MM.1S (cell line): Measurements from ENCODE around the gene SHOC2.

ENCODE experiments used
- DNase-seq: peaks from one replicate; pipeline ENCODE4 v3.0.0-alpha.2; 2015
- H2AFZ ChIP-seq: fragments of 300-600 bp; sonication (generic); 2 replicates; pipeline ENCODE4 v1.6.0; 2016; ENCODE audit warnings: antibody characterized with exemption, low read length
- H3F3A ChIP-seq: fragments of 300-600 bp; sonication (generic); 2 replicates; pipeline ENCODE4 v1.6.1; 2016; ENCODE audit warnings: mild to moderate bottlenecking, antibody characterized with exemption, low read length, moderate library complexity, mixed read lengths; ENCODE audit not compliant: insufficient read depth
- H3K27ac ChIP-seq: fragments of 300-600 bp; sonication (generic); 2 replicates; pipeline ENCODE4 v1.5.1; 2016; ENCODE audit warnings: mild to moderate bottlenecking, low read length
- H3K27me3 ChIP-seq: fragments of 300-600 bp; sonication (generic); replicated peaks from 2 replicates; pipeline ENCODE4 v1.6.0; 2016; ENCODE audit warnings: low read length; ENCODE audit not compliant: insufficient read depth
- H3K36me3 ChIP-seq: fragments of 300-600 bp; sonication (generic); replicated peaks from 2 replicates; pipeline ENCODE4 v1.6.1; 2016; ENCODE audit warnings: mild to moderate bottlenecking, low read length, mixed read lengths; ENCODE audit not compliant: insufficient read depth
- H3K4me1 ChIP-seq: fragments of 300-600 bp; sonication (generic); 2 replicates; pipeline ENCODE4 v1.6.1; 2016; ENCODE audit warnings: low read length, mixed read lengths
- H3K4me2 ChIP-seq: fragments of 300-600 bp; sonication (generic); 2 replicates; pipeline ENCODE4 v1.6.0; 2016; ENCODE audit warnings: low read depth, low read length
- H3K4me3 ChIP-seq: fragments of 300-600 bp; sonication (generic); 2 replicates; pipeline ENCODE4 v1.5.1; 2016; ENCODE audit warnings: low read length, mixed read lengths
- H3K79me2 ChIP-seq: fragments of 300-600 bp; sonication (generic); 2 replicates; pipeline ENCODE4 v1.6.1; 2016; ENCODE audit warnings: mixed run types, low read length, mixed read lengths
- H3K9ac ChIP-seq: fragments of 300-600 bp; sonication (generic); 2 replicates; pipeline ENCODE4 v1.6.1; 2016; ENCODE audit warnings: low read length, mixed read lengths
- H3K9me2 ChIP-seq: fragments of 300-600 bp; sonication (generic); replicated peaks from 2 replicates; pipeline ENCODE4 v1.6.1; 2016; ENCODE audit warnings: mild to moderate bottlenecking, low read length, mixed read lengths; ENCODE audit not compliant: insufficient read depth
- H3K9me3 ChIP-seq: fragments of 300-600 bp; sonication (generic); replicated peaks from 2 replicates; pipeline ENCODE4 v1.6.1; 2016; ENCODE audit warnings: mild to moderate bottlenecking, low read length, mixed read lengths; ENCODE audit not compliant: insufficient read depth
- H4K20me1 ChIP-seq: fragments of 300-600 bp; sonication (generic); 2 replicates; pipeline ENCODE4 v1.6.1; 2016; ENCODE audit warnings: mild to moderate bottlenecking, low read length, moderate library complexity, mixed read lengths; ENCODE audit not compliant: insufficient read depth
- EZH2 ChIP-seq: fragments of 300-600 bp; sonication (generic); optimal IDR thresholded peaks from 2 replicates; pipeline ENCODE3; 2017; ENCODE audit warnings: low read depth, mild to moderate bottlenecking, antibody characterized with exemption, low read length, mixed read lengths
- EZH2phosphoT487 ChIP-seq: fragments of 300-600 bp; sonication (generic); IDR thresholded peaks from 2 replicates; pipeline ENCODE4 v1.6.1; 2018; ENCODE audit warnings: antibody characterized with exemption, low read length
- TF ChIP-seq, protein P1 (sequence below): fragments of 300-600 bp; sonication (generic); IDR thresholded peaks from 2 replicates; pipeline ENCODE4 v1.5.1; 2016; ENCODE audit warnings: antibody characterized with exemption, low read length, mixed read lengths

Gene SHOC2

GRCh38 chr10:111039522-111039921 lies 120.1 kb downstream of the SHOC2 start:
- no peaks in the 10 kb centered on the region for H3K79me2 ChIP-seq
- no peak overlapping the region for H3K4me3 ChIP-seq

GRCh38 chr10:111057006-111057405 lies 137.6 kb downstream of the SHOC2 start:
- H3K27ac ChIP-seq: no peak overlapping the region
- no peaks in the 10 kb centered on the region for H4K20me1 ChIP-seq
- no peaks in the 10 kb centered on the region for H3K9me2 ChIP-seq
- no peak overlapping the region for H2AFZ ChIP-seq
- H3K4me1 ChIP-seq: no peaks in the 10 kb centered on the region
- no peak overlapping the region for H3K9ac ChIP-seq
- no peak for TF ChIP-seq EZH2
- TF ChIP-seq EZH2phosphoT487: no peak
- TF ChIP-seq, protein P1, sequence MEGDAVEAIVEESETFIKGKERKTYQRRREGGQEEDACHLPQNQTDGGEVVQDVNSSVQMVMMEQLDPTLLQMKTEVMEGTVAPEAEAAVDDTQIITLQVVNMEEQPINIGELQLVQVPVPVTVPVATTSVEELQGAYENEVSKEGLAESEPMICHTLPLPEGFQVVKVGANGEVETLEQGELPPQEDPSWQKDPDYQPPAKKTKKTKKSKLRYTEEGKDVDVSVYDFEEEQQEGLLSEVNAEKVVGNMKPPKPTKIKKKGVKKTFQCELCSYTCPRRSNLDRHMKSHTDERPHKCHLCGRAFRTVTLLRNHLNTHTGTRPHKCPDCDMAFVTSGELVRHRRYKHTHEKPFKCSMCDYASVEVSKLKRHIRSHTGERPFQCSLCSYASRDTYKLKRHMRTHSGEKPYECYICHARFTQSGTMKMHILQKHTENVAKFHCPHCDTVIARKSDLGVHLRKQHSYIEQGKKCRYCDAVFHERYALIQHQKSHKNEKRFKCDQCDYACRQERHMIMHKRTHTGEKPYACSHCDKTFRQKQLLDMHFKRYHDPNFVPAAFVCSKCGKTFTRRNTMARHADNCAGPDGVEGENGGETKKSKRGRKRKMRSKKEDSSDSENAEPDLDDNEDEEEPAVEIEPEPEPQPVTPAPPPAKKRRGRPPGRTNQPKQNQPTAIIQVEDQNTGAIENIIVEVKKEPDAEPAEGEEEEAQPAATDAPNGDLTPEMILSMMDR: no peak
- DNase-seq: no peak
- H3K9me3 ChIP-seq: no peaks in the 10 kb centered on the region
- H3K36me3 ChIP-seq: no peaks in the 10 kb centered on the region
- H3K27me3 ChIP-seq: no peaks in the 10 kb centered on the region
- H3K4me2 ChIP-seq: no peak overlapping the region
- H3K4me3 ChIP-seq: no peak overlapping the region
- H3K79me2 ChIP-seq: no peaks in the 10 kb centered on the region
- no peaks in the 10 kb centered on the region for H3F3A ChIP-seq

More at GRCh38 chr10:111039522-111039921, 120.1 kb downstream of the SHOC2 start:
- Histone ChIP-seq H3F3A (no peaks in the 10 kb centered on the region), H3K27me3 (no peaks in the 10 kb centered on the region), H4K20me1 (no peaks in the 10 kb centered on the region), H3K4me2 (no peak overlapping the region), H3K9me2 (no peaks in the 10 kb centered on the region), H2AFZ (no peak overlapping the region), H3K36me3 (no peaks in the 10 kb centered on the region), H3K27ac (no peak overlapping the region), H3K9me3 (no peaks in the 10 kb centered on the region), H3K4me1 (no peaks in the 10 kb centered on the region), H3K9ac (no peak overlapping the region)
- DNase-seq: no peak
- TF ChIP-seq, protein P1: no peak
- TF ChIP-seq EZH2: no peak
- TF ChIP-seq EZH2phosphoT487: no peak
